ENCODE measurements around the gene SCUBE3.

DNA sequence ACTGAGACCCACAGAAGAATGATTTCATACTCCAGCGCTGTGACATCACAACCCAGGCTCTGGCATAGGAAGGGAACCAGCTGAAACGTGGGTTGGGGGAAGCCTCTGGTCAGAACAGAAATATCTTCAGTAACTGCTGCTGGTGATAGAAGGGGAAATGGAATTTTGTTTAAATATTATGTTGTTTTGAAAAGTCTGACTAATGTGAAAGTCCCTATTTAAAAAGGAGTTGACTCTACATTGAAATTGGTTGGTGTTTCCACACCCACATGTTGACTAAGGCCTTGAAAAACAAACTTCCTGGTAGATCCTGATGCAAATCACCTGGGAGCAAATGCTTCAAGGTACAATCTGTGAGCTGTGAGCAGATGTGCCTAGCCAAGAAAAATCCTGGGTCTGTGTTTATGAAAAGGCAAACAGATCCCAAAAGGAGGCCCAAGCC lies 48.1 kb upstream of the SCUBE3 start:
- TF ChIP-seq, protein P1, sequence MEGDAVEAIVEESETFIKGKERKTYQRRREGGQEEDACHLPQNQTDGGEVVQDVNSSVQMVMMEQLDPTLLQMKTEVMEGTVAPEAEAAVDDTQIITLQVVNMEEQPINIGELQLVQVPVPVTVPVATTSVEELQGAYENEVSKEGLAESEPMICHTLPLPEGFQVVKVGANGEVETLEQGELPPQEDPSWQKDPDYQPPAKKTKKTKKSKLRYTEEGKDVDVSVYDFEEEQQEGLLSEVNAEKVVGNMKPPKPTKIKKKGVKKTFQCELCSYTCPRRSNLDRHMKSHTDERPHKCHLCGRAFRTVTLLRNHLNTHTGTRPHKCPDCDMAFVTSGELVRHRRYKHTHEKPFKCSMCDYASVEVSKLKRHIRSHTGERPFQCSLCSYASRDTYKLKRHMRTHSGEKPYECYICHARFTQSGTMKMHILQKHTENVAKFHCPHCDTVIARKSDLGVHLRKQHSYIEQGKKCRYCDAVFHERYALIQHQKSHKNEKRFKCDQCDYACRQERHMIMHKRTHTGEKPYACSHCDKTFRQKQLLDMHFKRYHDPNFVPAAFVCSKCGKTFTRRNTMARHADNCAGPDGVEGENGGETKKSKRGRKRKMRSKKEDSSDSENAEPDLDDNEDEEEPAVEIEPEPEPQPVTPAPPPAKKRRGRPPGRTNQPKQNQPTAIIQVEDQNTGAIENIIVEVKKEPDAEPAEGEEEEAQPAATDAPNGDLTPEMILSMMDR (IDR thresholded peaks at IDR 0.05; ENCODE audit: poor library complexity): no peak
- TF ChIP-seq EZH2 (IDR thresholded peaks at IDR 0.05; ENCODE audit: borderline replicate concordance): no peak
- no peak for TF ChIP-seq EZH2phosphoT487 (IDR thresholded peaks at IDR 0.05; ENCODE audit: low read depth, severe bottlenecking, unreplicated experiment)

Measured in hepatocyte (in vitro differentiated cells).